ENCODE measurements around the gene ZNF232. TPM values are rescaled to one million over a fixed set of nuclear protein-coding genes. Genes with fewer than 3 reads are reported as not detected.
"Not testable (repeated sequence)": the region's sequence is repeated elsewhere in the genome, so short reads cannot be mapped to it uniquely, and the experiment has no call there.

The ZNF232 gene
- polyA plus RNA-seq, 4 donors: 14.2 to 41.1 (median 22.0) TPM

- not testable (repeated sequence) for DNase-seq (ENCODE audit: low read depth in 4 of 4, low spot score in 3 of 4)
Measured at GRCh38 chr17:5130687-5131086, 19.0 kb upstream of the ZNF232 start.

- not testable (repeated sequence) for DNase-seq (ENCODE audit: low read depth in 4 of 4, low spot score in 3 of 4)
Measured at GRCh38 chr17:5130261-5130660, 18.6 kb upstream of the ZNF232 start.

DNA sequence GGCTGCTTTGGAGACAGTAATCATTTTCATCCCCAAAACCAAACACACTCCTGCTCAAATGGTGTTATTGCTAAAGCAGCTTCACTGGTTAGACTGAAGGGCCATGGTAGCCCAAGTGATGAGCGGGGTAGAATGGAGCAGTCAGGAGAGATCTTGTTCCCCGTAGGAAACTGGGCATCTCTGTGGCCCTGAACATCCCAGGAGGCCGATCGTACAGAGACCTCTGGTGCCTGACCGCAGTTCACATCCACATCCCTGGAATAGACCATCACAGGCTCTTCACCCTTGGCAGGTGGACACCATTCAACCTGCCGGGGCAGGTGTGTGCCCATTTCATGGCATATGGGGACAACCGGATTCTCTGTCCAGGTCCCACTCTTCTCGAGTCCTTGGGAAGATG lies 18.1 kb upstream of the ZNF232 start:
- not testable (repeated sequence) for DNase-seq (ENCODE audit: low read depth in 4 of 4, low spot score in 3 of 4)

- no peak for DNase-seq (ENCODE audit: low read depth in 4 of 4, low spot score in 3 of 4)
Measured at GRCh38 chr17:5128905-5129535, 17.3 kb upstream of the ZNF232 start.

- DNase-seq (ENCODE audit: low read depth in 4 of 4, low spot score in 3 of 4): not testable (repeated sequence)
Measured at GRCh38 chr17:5128387-5128786, 16.7 kb upstream of the ZNF232 start.

DNA sequence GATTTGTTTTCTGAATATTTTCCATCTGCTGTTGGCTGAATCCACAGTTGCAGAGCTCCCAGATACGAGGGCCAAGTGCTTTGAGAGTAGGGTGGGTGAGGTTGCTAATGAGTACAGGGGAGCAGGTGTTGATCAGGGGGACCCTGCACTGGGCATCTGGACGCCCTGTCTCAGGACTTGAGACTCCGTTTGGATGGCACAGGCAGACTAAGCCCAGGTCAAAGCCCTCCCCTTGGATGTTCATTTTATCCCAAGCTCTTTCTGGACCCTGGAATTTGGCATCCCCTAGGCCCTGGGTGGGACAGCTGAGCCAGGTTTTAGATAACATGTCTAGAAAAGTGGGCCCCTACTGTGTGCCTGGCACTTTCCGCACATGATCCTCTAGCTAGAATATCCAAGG lies 16.2 kb upstream of the ZNF232 start:
- no peak for DNase-seq (ENCODE audit: low read depth in 4 of 4, low spot score in 3 of 4)

- DNase-seq (ENCODE audit: low read depth in 4 of 4, low spot score in 3 of 4): no peak
Measured at GRCh38 chr17:5126719-5127488, 15.2 kb upstream of the ZNF232 start.

GRCh38 chr17:5124896-5125295 lies 13.2 kb upstream of the ZNF232 start:
- DNase-seq (ENCODE audit: low read depth in 4 of 4, low spot score in 3 of 4): not testable (repeated sequence)

DNA sequence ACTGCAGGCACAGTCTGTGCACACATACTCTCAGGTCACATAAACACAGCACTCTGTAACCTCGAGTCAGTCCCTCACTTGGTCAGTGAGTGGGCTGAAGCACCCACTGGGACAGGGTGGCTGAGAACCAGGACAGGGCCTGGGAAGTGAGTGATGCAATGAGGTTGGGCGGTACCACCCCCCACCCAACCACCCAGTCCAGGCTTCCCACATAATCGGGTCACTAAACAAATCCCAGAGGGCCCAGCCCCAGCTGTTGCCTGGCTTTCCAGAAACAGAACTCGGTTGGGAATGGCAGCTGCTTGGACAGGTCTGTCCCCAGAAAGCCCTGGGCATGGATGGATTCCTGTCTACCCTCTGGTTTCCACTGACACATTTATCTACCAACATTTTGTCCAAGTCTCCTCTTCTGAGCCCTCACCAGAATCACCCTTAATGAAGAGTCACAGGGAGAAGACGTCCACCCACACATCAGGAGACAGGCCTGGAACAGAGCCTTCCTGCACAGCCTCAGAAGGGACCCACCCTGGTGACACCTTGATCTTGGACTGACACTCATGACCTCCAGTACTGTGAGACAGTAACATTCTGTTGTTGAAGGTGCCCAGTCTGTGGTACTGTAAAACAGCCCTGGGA lies 12.6 kb upstream of the ZNF232 start:
- DNase-seq (ENCODE audit: low read depth in 4 of 4, low spot score in 3 of 4): not testable (repeated sequence)

GRCh38 chr17:5123343-5124124 lies 11.9 kb upstream of the ZNF232 start:
- no peak for DNase-seq (ENCODE audit: low read depth in 4 of 4, low spot score in 3 of 4)

DNA sequence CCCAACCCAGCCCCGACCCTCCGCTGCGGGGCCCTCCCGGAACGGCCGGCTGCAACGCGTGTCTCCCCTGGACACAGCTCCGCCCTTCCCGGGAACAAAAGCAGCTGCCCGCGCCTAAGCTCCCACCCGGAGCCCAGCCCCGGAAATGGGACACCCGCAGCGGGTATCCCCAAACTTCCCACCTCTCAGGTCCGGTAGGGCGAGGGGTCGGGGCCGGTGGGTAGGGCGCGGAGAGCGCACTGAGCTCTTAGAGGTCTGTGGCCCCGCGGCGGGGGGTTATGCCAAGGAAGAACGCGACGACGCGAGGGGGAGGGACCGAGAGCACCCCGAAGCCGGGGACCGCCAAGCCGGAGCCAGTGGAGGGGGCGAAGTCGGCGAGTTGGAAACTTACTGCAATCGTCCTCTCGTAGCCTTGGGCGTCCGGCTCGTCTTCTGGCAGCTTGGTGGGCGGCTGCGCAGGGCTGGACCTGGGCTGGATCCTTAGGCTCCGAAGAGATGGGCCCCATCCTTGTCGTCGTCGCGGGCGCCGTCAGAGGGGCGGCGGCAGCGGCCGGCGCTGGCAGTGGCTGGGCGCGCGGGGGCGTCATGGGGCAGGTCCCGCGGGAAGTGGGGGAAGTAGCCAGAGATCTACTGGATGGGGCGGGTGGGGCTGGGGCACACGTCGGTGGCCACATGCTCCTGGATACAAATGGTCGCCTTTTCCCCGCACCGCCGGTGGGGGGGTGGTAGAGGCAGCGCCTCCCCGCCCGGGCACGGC lies 11.1 kb upstream of the ZNF232 start:
- no peak for DNase-seq (ENCODE audit: low read depth in 4 of 4, low spot score in 3 of 4)

GRCh38 chr17:5122056-5122455 lies 10.4 kb upstream of the ZNF232 start:
- DNase-seq (ENCODE audit: low read depth in 4 of 4, low spot score in 3 of 4): not testable (repeated sequence)

GRCh38 chr17:5121186-5121841 lies 9.6 kb upstream of the ZNF232 start:
- DNase-seq (ENCODE audit: low read depth in 4 of 4, low spot score in 3 of 4): no peak

GRCh38 chr17:5120436-5121185 lies 8.9 kb upstream of the ZNF232 start:
- DNase-seq (ENCODE audit: low read depth in 4 of 4, low spot score in 3 of 4): not testable (repeated sequence)

DNA sequence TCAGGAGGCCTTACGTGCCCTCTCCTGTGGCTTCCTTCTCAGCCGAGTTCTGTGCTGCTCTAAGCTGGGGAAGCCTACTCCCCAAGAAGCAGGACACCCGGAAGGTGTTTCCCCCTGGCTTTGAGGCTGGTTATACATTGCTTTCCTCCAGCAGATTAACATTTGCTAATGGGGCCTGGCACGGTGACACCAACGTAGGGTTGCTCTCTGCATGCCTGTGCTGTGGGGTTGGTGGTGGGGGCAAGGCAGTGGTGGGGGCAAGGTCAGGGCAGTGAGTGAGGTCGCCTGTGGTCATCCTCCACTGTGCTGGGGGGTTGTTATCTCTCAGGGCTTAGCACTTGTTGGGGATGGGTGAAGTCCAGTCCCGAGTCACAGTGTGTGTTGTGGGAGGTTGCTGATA lies 8.4 kb upstream of the ZNF232 start:
- no peak for DNase-seq (ENCODE audit: low read depth in 4 of 4, low spot score in 3 of 4)

GRCh38 chr17:5118219-5118618 lies 6.5 kb upstream of the ZNF232 start:
- no peak for DNase-seq (ENCODE audit: low read depth in 4 of 4, low spot score in 3 of 4)

GRCh38 chr17:5115673-5116651 lies 4.3 kb upstream of the ZNF232 start, which contains the start of gene USP6:
Gene USP6, plus strand, starts transcription at chr17:5116032. Its CDS starts 14,336 bp downstream, at chr17:5130368.
- no peak for DNase-seq (ENCODE audit: low read depth in 4 of 4, low spot score in 3 of 4)

DNA sequence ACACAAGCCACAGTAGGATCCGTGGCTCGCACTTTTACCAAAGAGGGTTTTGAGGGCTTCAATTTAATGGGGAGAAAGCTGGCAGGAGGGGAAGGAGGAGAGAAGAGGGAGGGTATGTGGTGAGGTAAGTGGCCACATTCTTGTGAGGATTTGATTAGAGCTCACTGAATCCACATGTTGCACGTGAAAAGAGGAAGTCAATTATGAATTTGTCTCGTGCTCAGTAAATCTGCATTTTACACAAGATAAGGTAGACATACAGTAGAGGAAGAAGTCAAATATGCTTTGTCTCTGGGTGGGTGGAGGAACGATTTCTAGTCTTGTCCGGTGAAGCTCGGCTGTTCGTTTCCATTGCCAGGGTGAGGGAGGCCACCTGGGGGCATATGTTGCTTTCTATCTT lies 862 bp downstream of the ZNF232 start:
- no peak for DNase-seq (ENCODE audit: low read depth in 4 of 4, low spot score in 3 of 4)
